ENCODE results near the gene SUCLA2. TPM values are rescaled to one million over a fixed set of nuclear protein-coding genes. Genes with fewer than 3 reads are reported as not detected.

Gene SUCLA2
- polyA plus RNA-seq, 3 donors, result 78.0 to 97.1 (median 88.5) TPM

- no peak for DNase-seq
Observed at GRCh38 chr13:47917022-47917574, 84.0 kb downstream of the SUCLA2 start.

- DNase-seq, result no peak
Observed at GRCh38 chr13:47908197-47908902, 92.7 kb downstream of the SUCLA2 start.

DNA sequence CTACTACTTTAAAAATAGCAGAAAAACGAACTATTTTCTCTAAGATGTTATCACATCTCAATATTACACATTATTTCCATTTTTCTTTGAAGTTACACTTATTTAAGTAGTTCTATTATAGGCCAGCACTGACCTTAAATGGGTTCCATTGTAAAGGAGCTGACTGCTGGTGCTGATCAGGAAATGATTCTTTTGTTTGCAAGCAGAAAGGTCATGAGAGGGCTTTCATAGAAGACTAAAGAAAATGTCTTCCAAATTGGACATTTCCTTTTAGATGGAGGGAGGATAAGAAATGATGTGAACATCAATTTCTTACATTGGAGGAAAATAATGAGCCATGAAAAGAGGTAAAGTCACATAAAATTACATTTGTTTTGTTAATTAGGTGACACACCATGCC, 96.2 kb downstream of the SUCLA2 start:
- no peak for DNase-seq

DNA sequence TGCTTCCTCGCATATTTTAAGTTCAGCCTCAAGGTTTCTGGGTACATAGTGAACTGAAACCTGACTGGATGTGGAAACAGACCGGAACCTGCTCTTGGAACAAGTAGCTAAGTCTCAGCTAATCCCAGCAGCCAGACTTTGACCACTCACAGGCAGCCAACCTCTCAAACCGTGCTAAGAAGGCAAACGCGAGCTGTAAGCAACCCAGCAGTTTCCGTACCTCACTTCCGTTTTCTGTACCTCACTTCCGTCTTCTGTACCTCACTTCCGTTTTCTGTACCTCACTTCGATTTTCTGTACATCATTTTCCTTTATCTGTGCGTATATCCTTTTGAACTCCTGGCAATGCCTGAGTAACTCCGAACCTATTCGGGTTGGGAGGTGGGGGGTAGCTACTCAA, 96.8 kb downstream of the SUCLA2 start:
- no peak for DNase-seq

- no peak for DNase-seq
Observed at GRCh38 chr13:47903836-47904235, 97.2 kb downstream of the SUCLA2 start.

GRCh38 chr13:47901441-47901840, 99.6 kb downstream of the SUCLA2 start:
- no peak for DNase-seq

- DNase-seq, result no peak
Observed at GRCh38 chr13:47898080-47898479, 103.0 kb downstream of the SUCLA2 start.

DNA sequence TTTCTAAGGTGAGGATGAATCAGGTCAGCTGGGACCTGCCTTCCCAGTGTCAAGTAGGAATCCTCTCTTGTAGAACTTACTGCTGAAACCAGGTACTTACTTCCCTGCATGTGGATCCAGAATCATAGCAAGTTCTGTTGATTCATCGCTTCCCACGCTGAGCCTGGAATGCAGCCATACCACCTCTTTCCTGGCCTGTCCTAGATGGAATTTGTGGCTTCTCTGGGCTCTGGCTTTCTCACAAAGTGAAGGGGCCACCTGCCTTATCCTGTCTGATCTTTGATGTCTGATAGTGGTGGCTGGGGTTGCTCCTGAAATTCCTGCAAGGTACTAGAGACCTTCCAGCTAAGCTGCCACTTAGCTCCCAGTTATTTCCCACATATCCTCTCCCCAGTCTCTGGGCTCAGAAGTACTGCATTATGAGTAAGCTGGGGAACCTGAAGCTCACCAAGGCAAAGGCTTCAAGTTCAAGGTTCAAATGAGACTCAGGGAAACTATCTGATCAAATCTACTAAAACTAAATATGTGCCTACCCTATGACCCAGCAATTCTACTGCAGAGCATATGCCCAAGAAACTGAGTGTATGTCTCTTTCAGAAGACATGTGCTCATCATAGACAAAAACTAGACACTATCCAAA, 103.5 kb downstream of the SUCLA2 start:
- DNase-seq, result no peak

DNA sequence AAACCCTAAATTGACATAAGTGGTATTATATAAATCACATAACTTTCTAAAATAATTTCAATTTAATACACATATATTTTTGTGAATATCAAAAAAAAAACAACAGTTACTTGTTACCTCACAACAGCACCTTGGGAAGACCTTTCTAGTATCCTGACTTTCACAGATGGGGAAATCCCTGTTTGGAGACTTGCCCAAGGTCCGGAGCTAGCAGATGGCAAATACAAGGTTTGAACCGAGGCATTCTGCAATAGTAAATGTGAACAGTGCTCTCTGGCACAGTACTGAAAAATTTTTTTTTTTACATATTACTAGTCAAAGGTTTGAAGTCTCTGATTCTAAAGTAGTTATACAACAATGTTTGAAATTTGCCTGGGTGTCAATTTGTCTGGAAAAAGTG, 104.5 kb downstream of the SUCLA2 start:
- no peak for DNase-seq

DNA sequence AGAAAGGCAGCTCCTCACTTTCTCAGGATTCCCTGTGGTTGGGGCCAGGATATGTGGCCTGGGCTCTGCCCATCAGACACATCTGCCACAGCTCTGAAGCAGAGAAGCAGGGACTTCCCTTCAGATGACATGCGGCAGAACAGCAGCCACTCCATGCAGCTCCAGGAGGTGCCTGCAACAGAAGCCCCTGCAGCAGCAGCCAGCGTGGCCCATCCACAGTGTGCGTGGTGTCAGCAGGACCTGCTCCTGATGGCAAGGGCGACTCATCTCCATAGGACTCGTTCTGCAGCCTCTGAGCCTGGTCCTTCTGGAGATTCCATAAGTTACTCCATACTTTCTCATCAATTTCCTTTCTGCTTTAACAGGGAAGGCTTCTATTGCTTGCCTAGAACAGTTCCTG, 105.0 kb downstream of the SUCLA2 start:
- DNase-seq, result no peak

GRCh38 chr13:47893527-47893926, 107.5 kb downstream of the SUCLA2 start:
- DNase-seq, result no peak

Other genes with a start within 250 kb of the SUCLA2 start
- gene NUDT15, start 36.5 kb upstream of the SUCLA2 start, polyA plus RNA-seq (ENCODE audit: insufficient read length in 3 of 3), result 10 to 100 TPM; 22.4 to 26.3 (median 25.6) TPM
- gene MED4, start 93.8 kb upstream of the SUCLA2 start, polyA plus RNA-seq (ENCODE audit: insufficient read length in 3 of 3), result 10 to 100 TPM; 73.2 to 82.5 (median 81.6) TPM
- 1,000 to 10,000 TPM; 1,188 to 1,319 (median 1,245) TPM for gene ITM2B, start 231.9 kb upstream of the SUCLA2 start, polyA plus RNA-seq (ENCODE audit: insufficient read length in 3 of 3)